Osteoblast (primary cell): ENCODE data around the gene SLC30A7. TPM values are rescaled to one million over a fixed set of nuclear protein-coding genes. Genes with fewer than 3 reads are reported as not detected.

Experiments used
- DNase-seq: peaks from one replicate; pipeline ENCODE4 v3.0.0; 2011; ENCODE audit warnings: low spot score, mixed read lengths; ENCODE audit not compliant: insufficient read length; ENCODE audit errors: missing footprints
- H2AFZ ChIP-seq: 2 replicates; pipeline ENCODE4 v1.6.0; 2011; ENCODE audit warnings: mild to moderate bottlenecking, low read length
- H3K27ac ChIP-seq: 2 replicates; pipeline ENCODE4 v1.5.1; 2011; ENCODE audit warnings: mild to moderate bottlenecking, low read depth, low read length, moderate library complexity
- H3K27me3 ChIP-seq: 2 replicates; pipeline ENCODE4 v1.6.0; 2012; ENCODE audit warnings: mild to moderate bottlenecking, control low read depth, inconsistent platforms, low read length, moderate library complexity; ENCODE audit not compliant: insufficient read depth
- H3K36me3 ChIP-seq: 2 replicates; pipeline ENCODE4 v1.5.1; 2011; ENCODE audit warnings: mild to moderate bottlenecking, low read length, control low read depth, moderate library complexity; ENCODE audit not compliant: insufficient read depth
- H3K4me1 ChIP-seq: 2 replicates; pipeline ENCODE4 v1.5.1; 2011; ENCODE audit warnings: mild to moderate bottlenecking, low read length, control low read depth, moderate library complexity; ENCODE audit not compliant: insufficient read depth
- H3K4me2 ChIP-seq: 2 replicates; pipeline ENCODE4 v1.6.0; 2011; ENCODE audit warnings: mild to moderate bottlenecking, low read length; ENCODE audit not compliant: insufficient read depth
- H3K4me3 ChIP-seq: fragments of 200-600 bp; sonication (generic); 3 replicates; pipeline ENCODE4 v1.5.1; 2012; ENCODE audit warnings: mild to moderate bottlenecking, low read length, inconsistent platforms; ENCODE audit not compliant: insufficient read depth
- H3K79me2 ChIP-seq: 2 replicates; pipeline ENCODE4 v1.6.0; 2012; ENCODE audit warnings: mild to moderate bottlenecking, low read length, control low read depth, inconsistent platforms; ENCODE audit not compliant: insufficient read depth
- H3K9me3 ChIP-seq: 2 replicates; pipeline ENCODE4 v1.5.1; 2011; ENCODE audit warnings: low read depth, low read length, control low read depth
- H4K20me1 ChIP-seq: 2 replicates; pipeline ENCODE4 v1.6.0; 2012; ENCODE audit warnings: mild to moderate bottlenecking, low read length, control low read depth; ENCODE audit not compliant: insufficient read depth
- total RNA-seq: library from RNA; depleted of rRNA; stranded (reverse); fragments of >200 nt; gene quantifications from 2 replicates; pipeline ENCODE4 v1.2.3, GENCODE V29; 2012
- TF ChIP-seq, protein P1 (sequence below): IDR thresholded peaks from 2 replicates; pipeline ENCODE4 v1.5.1; 2011; ENCODE audit warnings: mild to moderate bottlenecking, low read depth, low read length, moderate library complexity; ENCODE audit errors: extremely low read depth

The SLC30A7 gene
- total RNA-seq, 1 donor: 69.8 TPM

DNA sequence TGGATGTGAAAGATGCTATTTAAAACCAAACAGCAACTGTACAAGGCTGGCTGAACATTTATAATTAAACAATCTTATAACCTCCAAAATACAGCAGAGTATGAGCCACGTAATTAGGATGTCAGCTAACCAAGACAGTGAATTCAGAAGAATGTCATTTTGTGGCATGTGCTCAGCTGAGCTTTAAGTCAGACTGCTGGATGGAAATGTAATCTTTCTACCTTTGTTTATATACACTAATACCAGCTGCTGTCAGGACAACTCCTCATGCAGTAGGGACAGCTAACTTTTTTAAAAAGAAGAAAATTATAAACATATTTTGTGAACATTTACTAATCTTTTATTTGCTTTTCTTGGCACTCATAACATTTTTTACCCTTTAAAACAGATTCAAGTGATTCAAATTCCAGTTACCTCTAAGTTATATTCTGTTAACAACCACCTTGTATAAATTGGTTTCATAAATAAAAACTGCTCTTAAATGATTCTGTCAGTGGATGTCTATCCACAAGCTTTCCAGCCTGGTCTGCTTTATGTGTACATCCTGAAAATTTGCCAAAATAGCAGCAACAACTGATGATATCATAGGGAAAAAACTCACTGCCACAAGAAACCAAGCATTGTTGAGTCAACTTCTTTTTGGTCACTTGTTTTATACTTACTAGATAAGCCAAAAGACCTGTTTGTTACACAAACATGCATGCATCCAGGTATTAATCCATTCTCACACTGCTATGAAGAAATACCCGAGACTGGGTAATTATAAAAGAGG lies 93.6 kb downstream of the SLC30A7 start:
- H3K4me1 ChIP-seq: peaks cover 11% of the 10 kb centered on the region
- peak; percentile 74 for DNase-seq
- no peaks in the 10 kb centered on the region for H3K27me3 ChIP-seq
- no peaks in the 10 kb centered on the region for H3K9me3 ChIP-seq
- peak overlapping the region; percentile 64 for H3K27ac ChIP-seq
- H3K4me2 ChIP-seq: no peak overlapping the region
- TF ChIP-seq, protein P1, sequence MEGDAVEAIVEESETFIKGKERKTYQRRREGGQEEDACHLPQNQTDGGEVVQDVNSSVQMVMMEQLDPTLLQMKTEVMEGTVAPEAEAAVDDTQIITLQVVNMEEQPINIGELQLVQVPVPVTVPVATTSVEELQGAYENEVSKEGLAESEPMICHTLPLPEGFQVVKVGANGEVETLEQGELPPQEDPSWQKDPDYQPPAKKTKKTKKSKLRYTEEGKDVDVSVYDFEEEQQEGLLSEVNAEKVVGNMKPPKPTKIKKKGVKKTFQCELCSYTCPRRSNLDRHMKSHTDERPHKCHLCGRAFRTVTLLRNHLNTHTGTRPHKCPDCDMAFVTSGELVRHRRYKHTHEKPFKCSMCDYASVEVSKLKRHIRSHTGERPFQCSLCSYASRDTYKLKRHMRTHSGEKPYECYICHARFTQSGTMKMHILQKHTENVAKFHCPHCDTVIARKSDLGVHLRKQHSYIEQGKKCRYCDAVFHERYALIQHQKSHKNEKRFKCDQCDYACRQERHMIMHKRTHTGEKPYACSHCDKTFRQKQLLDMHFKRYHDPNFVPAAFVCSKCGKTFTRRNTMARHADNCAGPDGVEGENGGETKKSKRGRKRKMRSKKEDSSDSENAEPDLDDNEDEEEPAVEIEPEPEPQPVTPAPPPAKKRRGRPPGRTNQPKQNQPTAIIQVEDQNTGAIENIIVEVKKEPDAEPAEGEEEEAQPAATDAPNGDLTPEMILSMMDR: no peak
- H2AFZ ChIP-seq: no peak overlapping the region
- no peak overlapping the region for H3K4me3 ChIP-seq
- no peaks in the 10 kb centered on the region for H4K20me1 ChIP-seq
- peaks cover 16% of the 10 kb centered on the region for H3K36me3 ChIP-seq
- H3K79me2 ChIP-seq: no peaks in the 10 kb centered on the region

- peak overlapping the region; percentile 20 for H3K27ac ChIP-seq
- no peak for DNase-seq
- H3K9me3 ChIP-seq: no peaks in the 10 kb centered on the region
- H3K79me2 ChIP-seq: no peaks in the 10 kb centered on the region
- no peaks in the 10 kb centered on the region for H3K27me3 ChIP-seq
- H4K20me1 ChIP-seq: no peaks in the 10 kb centered on the region
- H3K4me1 ChIP-seq: peaks cover 3% of the 10 kb centered on the region
- H3K4me2 ChIP-seq: no peak overlapping the region
- peaks cover 19% of the 10 kb centered on the region for H3K36me3 ChIP-seq
- TF ChIP-seq, protein P1: no peak
- no peak overlapping the region for H2AFZ ChIP-seq
- H3K4me3 ChIP-seq: no peak overlapping the region
Measured at GRCh38 chr1:100995198-100995988, 99.5 kb downstream of the SLC30A7 start.

DNA sequence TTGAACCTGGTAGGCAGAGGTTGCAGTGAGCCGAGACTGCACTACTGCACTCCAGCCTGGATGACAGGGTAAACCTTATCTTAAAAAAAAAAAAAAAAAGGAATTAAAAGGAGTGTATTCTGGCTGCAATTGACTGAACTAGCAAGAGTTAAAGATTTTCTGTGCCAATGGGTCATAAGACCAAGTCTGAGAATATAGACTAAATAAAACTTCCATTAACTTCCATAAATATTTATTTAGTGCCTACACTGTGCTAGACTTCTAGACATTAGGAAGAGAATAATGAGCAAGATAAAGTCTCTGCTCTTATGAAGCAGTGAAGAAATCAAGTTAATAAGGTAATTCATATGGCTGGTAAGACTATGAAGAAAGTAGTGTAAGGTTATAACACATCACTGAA lies 102.5 kb downstream of the SLC30A7 start:
- Histone ChIP-seq H3K4me1 (peaks cover 12% of the 10 kb centered on the region), H3K79me2 (no peaks in the 10 kb centered on the region), H3K27ac (no peak overlapping the region), H3K36me3 (peaks cover 11% of the 10 kb centered on the region), H3K4me2 (no peak overlapping the region), H3K4me3 (no peak overlapping the region), H3K27me3 (no peaks in the 10 kb centered on the region), H3K9me3 (no peaks in the 10 kb centered on the region), H2AFZ (no peak overlapping the region), H4K20me1 (no peaks in the 10 kb centered on the region)
- no peak for DNase-seq
- TF ChIP-seq, protein P1: no peak
